Thoracic aorta (tissue), 2 donors: ENCODE data around the gene HES3. TPM values are rescaled to one million over a fixed set of nuclear protein-coding genes. Genes with fewer than 3 reads are reported as not detected.

Source experiments
- ATAC-seq: fragments of 150-250 bp; one replicate; pipeline ENCODE4 v1.8.0; 2017; ENCODE audit warnings: low read depth; ENCODE audit not compliant: insufficient number of reproducible peaks, low FRiP score
- DNase-seq: peaks from one replicate; pipeline ENCODE4 v3.0.0-alpha.2; 2020; ENCODE audit warnings: low spot score
- H3K27ac ChIP-seq, 2 donors: fragments of 200-600 bp; sonication (generic); 1 replicate in 1 of 2; 2 replicates in 1 of 2; pipeline ENCODE4 v1.5.1; 2016; ENCODE audit warnings: mild to moderate bottlenecking in 2 of 2, moderate library complexity in 2 of 2
- H3K27me3 ChIP-seq: fragments of 200-600 bp; sonication (generic); replicated peaks from 2 replicates; pipeline ENCODE4 v1.6.0; 2016; ENCODE audit warnings: mild to moderate bottlenecking; ENCODE audit not compliant: insufficient read depth
- H3K36me3 ChIP-seq: fragments of 200-600 bp; sonication (generic); one replicate; pipeline ENCODE4 v1.5.1; 2016
- H3K4me1 ChIP-seq, 2 donors: fragments of 200-600 bp; sonication (generic); 1 replicate in 1 of 2; 2 replicates in 1 of 2; pipeline versions ENCODE4 v1.5.1 to v1.6.0; 2016; ENCODE audit warnings: low read depth in 2 of 2, mild to moderate bottlenecking in 1 of 2; ENCODE audit not compliant: control insufficient read depth in 1 of 2
- H3K4me3 ChIP-seq: fragments of 200-600 bp; sonication (generic); 2 replicates; pipeline ENCODE4 v1.5.1; 2016; ENCODE audit warnings: mild to moderate bottlenecking
- H3K9me3 ChIP-seq: fragments of 200-600 bp; sonication (generic); 2 replicates; pipeline ENCODE4 v1.5.1; 2016
- CTCF ChIP-seq: fragments of 200-600 bp; sonication (generic); IDR thresholded peaks from one replicate; pipeline ENCODE4 v1.5.1; 2019; ENCODE audit warnings: antibody characterized with exemption
- total RNA-seq, 2 donors: library from RNA; depleted of rRNA; stranded (reverse); fragments of >200 nt; gene quantifications; one replicate each; pipeline versions ENCODE4 v1.1.0 to v1.2.3, GENCODE V29; 2016

The HES3 gene
- total RNA-seq, 2 donors from 2014 or later: not detected

- no peaks in the 10 kb centered on the region for H3K9me3 ChIP-seq
- no peak overlapping the region for H3K4me3 ChIP-seq
- H3K4me1 ChIP-seq: peaks cover under 1 to 13% of the 10 kb centered on the region in 2 donors
- H3K36me3 ChIP-seq: no peaks in the 10 kb centered on the region
- ATAC-seq (no peak), DNase-seq (no peak)
- no peak overlapping the region for H3K27ac ChIP-seq
- H3K27me3 ChIP-seq: peaks cover 28% of the 10 kb centered on the region
- no peak for TF ChIP-seq CTCF
Measured at GRCh38 chr1:6239950-6240768, 3.8 kb upstream of the HES3 start.

GRCh38 chr1:6241107-6241886 lies 2.7 kb upstream of the HES3 start:
- DNase-seq (no peak), ATAC-seq (no peak)
- H3K4me1 ChIP-seq: peaks cover 6 to 15% of the 10 kb centered on the region in 2 donors
- TF ChIP-seq CTCF: no peak
- H3K27me3 ChIP-seq: peaks cover 34% of the 10 kb centered on the region
- H3K4me3 ChIP-seq: no peak overlapping the region
- no peak overlapping the region for H3K27ac ChIP-seq
- no peaks in the 10 kb centered on the region for H3K36me3 ChIP-seq
- H3K9me3 ChIP-seq: no peaks in the 10 kb centered on the region

GRCh38 chr1:6241887-6242740 lies 1.9 kb upstream of the HES3 start:
- peak overlapping the region; percentile 27 for H3K4me3 ChIP-seq
- H3K9me3 ChIP-seq: no peaks in the 10 kb centered on the region
- peaks cover 40% of the 10 kb centered on the region for H3K27me3 ChIP-seq
- TF ChIP-seq CTCF: no peak
- ATAC-seq (no peak), DNase-seq (no peak)
- H3K36me3 ChIP-seq: no peaks in the 10 kb centered on the region
- H3K27ac ChIP-seq: no peak overlapping the region
- peaks cover 6 to 15% of the 10 kb centered on the region in 2 donors for H3K4me1 ChIP-seq

GRCh38 chr1:6243053-6243834 lies 735 bp upstream of the HES3 start:
- no peak overlapping the region for H3K27ac ChIP-seq
- DNase-seq: no peak
- no peak overlapping the region for H3K4me3 ChIP-seq
- ATAC-seq: no peak
- peaks cover 6 to 15% of the 10 kb centered on the region in 2 donors for H3K4me1 ChIP-seq
- H3K9me3 ChIP-seq: no peaks in the 10 kb centered on the region
- H3K36me3 ChIP-seq: no peaks in the 10 kb centered on the region
- H3K27me3 ChIP-seq: peaks cover 41% of the 10 kb centered on the region
- no peak for TF ChIP-seq CTCF
